ENCODE results near the gene GRIA2. TPM values are rescaled to one million over a fixed set of nuclear protein-coding genes. Genes with fewer than 3 reads are reported as not detected.

Gene GRIA2
- total RNA-seq, 1 donor from 2014 or later: 4.4 TPM

DNA sequence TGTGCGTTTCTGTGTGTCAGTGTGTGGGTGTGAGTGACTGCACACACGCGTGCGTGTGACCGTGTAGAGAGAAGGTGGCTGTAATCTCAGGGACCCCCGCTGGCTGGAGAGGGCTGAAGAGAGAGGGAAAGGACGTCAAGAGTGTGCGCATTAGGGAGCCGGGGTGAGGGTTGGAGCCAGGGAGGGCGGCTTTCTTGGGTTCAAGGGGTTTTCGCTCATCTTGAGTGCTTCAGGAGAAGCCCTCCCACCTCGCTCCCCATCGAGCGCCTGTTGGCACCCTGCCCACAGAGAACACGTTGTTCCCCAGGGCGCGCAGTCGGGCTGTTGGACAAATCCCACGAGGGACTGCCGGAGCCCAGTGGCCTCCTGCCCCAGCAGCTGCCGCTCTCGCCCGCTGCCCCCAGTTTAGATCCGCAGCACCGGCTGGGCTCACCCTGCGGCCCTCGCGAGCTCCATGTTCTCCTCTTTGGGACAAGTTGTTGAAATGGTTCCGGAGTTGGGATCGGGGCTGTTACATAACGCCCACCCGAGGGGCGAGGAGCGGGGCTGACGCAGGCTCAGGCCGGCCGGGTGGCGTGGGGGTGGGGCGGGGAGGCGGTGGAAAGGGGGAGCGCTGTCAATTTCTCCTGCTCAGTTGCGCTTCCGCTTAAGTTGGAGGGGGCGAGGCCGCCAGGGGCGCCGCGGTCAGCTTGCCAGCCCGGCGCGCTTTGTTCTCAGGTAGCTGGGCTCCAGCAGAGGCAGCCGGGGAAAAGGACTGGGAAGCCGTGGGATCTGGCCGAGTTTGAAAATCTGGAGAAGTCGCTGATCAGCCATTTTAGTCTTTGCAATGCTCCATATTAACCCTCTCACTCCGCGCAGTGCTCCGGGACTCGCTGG lies 1.6 kb downstream of the GRIA2 start:
- peaks cover 80% of the 10 kb centered on the region for H3K27me3 Mint-ChIP-seq (ENCODE audit: low read depth)
- peaks cover 18% of the 10 kb centered on the region for H3K4me1 Mint-ChIP-seq
- H3K27ac Mint-ChIP-seq: peak overlapping the region; percentile 21
- DNase-seq (ENCODE audit: low spot score in 2 of 2, unreplicated experiment in 2 of 2): peak in 1 of 2 experiments; percentile 48
- H3K36me3 Mint-ChIP-seq: no peaks in the 10 kb centered on the region
- TF ChIP-seq, protein P1, sequence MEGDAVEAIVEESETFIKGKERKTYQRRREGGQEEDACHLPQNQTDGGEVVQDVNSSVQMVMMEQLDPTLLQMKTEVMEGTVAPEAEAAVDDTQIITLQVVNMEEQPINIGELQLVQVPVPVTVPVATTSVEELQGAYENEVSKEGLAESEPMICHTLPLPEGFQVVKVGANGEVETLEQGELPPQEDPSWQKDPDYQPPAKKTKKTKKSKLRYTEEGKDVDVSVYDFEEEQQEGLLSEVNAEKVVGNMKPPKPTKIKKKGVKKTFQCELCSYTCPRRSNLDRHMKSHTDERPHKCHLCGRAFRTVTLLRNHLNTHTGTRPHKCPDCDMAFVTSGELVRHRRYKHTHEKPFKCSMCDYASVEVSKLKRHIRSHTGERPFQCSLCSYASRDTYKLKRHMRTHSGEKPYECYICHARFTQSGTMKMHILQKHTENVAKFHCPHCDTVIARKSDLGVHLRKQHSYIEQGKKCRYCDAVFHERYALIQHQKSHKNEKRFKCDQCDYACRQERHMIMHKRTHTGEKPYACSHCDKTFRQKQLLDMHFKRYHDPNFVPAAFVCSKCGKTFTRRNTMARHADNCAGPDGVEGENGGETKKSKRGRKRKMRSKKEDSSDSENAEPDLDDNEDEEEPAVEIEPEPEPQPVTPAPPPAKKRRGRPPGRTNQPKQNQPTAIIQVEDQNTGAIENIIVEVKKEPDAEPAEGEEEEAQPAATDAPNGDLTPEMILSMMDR (IDR thresholded peaks at IDR 0.05; ENCODE audit: unreplicated experiment): peak; percentile 27
- no peaks in the 10 kb centered on the region for H3K9me3 Mint-ChIP-seq
- H3K4me3 Mint-ChIP-seq: peak overlapping the region; percentile 71

DNA sequence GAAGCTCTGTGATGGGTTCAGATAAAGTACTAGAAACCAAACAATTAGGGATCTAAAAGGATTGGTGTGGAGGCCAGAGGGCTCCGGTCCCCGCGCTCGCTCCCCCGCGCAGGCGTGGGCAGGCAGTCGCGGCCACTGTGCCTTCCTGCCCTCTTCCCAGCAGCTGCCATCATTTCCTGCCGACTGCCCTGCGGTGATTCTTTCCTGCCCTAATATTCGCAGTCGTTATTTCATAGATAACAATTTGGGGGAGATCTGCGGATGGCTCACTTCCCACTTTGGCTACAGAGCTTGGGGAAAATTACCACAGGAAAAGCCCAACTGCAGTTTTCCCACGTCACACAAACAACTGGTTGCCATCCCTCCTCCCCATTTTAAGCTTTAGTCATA lies 2.2 kb downstream of the GRIA2 start:
- Mint-ChIP-seq H3K4me1 (peaks cover 18% of the 10 kb centered on the region), H3K27ac (no peak overlapping the region), H3K4me3 (peak overlapping the region; percentile 71), H3K9me3 (no peaks in the 10 kb centered on the region), H3K36me3 (no peaks in the 10 kb centered on the region), H3K27me3 (ENCODE audit: low read depth) (peaks cover 80% of the 10 kb centered on the region)
- TF ChIP-seq, protein P1 (IDR thresholded peaks at IDR 0.05; ENCODE audit: unreplicated experiment): no peak
- no peak for DNase-seq (ENCODE audit: low spot score in 2 of 2, unreplicated experiment in 2 of 2)

DNA sequence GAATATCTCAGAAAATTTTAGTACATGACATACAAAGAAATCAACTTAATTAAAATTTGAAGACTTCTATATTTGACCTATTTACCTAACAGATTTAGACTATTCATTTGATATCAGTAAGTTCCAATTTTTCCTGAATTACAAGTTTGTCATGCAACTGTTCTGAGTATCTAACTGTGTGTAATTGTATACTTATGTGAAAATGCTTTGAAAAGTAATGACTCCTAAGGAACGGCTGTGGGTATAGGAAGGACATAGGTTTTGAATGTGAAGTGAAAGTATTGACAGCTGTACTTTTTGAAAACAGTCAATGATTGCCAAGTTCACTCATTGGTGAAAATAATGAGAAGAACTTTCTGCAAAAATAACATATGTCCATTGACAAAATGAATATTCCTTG lies 2.9 kb downstream of the GRIA2 start:
- H3K4me1 Mint-ChIP-seq: peaks cover 18% of the 10 kb centered on the region
- DNase-seq (ENCODE audit: low spot score in 2 of 2, unreplicated experiment in 2 of 2): no peak
- H3K27me3 Mint-ChIP-seq (ENCODE audit: low read depth): peaks cover 76% of the 10 kb centered on the region

DNA sequence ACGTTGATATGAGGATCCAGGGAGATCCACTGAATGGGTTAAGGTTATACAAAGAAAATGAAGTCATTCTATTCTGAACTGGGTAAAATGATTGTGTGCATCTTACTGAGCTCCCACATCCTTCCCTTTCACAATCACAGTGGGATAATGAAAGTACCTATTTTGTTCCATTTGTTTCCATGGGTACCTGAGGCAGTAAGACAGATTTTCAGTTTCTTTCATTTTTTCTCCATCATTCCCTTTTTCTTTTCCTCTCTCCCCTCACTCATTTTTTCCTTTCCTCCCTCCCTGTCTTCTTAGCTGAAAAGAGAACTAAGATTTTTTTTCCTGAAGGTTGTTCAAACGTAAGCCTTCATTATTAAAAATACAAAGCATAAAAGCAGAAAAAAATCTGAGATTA lies 4.6 kb downstream of the GRIA2 start:
- no peaks in the 10 kb centered on the region for H3K9me3 Mint-ChIP-seq
- H3K4me3 Mint-ChIP-seq: no peak overlapping the region
- no peak for DNase-seq (ENCODE audit: low spot score in 2 of 2, unreplicated experiment in 2 of 2)
- H3K27ac Mint-ChIP-seq: no peak overlapping the region
- TF ChIP-seq, protein P1 (IDR thresholded peaks at IDR 0.05; ENCODE audit: unreplicated experiment): no peak
- no peaks in the 10 kb centered on the region for H3K36me3 Mint-ChIP-seq
- H3K4me1 Mint-ChIP-seq: peaks cover 18% of the 10 kb centered on the region
- H3K27me3 Mint-ChIP-seq (ENCODE audit: low read depth): peaks cover 68% of the 10 kb centered on the region

More for the DNA sequence above, 2.9 kb downstream of the GRIA2 start:
- H3K36me3 Mint-ChIP-seq: no peaks in the 10 kb centered on the region
- TF ChIP-seq, protein P1 (IDR thresholded peaks at IDR 0.05; ENCODE audit: unreplicated experiment): no peak
- H3K4me3 Mint-ChIP-seq: peak overlapping the region; percentile 71
- H3K27ac Mint-ChIP-seq: no peak overlapping the region
- no peaks in the 10 kb centered on the region for H3K9me3 Mint-ChIP-seq

DNA sequence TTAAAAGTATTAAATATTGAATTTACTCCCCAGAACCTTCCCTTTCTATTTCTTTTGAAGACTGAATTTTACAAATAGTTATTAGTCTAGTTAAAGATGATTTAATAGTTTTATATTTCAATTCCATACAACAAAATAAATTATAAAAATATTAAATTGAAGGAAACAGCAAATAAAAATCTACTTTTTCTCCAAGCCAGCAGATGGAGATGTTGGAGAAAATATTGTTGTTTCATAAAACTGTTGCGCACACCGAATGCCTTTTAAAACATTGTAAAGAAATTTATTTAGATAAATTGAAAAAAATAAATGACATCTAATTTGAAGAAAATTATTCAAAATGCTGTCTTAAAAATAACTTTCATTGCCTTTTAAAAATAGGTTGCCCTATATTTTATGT lies 5.5 kb downstream of the GRIA2 start:
- no peaks in the 10 kb centered on the region for H3K36me3 Mint-ChIP-seq
- no peak overlapping the region for H3K4me3 Mint-ChIP-seq
- H3K27ac Mint-ChIP-seq: no peak overlapping the region
- DNase-seq (ENCODE audit: low spot score in 2 of 2, unreplicated experiment in 2 of 2): no peak
- H3K27me3 Mint-ChIP-seq (ENCODE audit: low read depth): peaks cover 64% of the 10 kb centered on the region
- H3K4me1 Mint-ChIP-seq: peaks cover 14% of the 10 kb centered on the region
- TF ChIP-seq, protein P1 (IDR thresholded peaks at IDR 0.05; ENCODE audit: unreplicated experiment): no peak
- H3K9me3 Mint-ChIP-seq: no peaks in the 10 kb centered on the region

All from mesothelial cell of epicardium (in vitro differentiated cells).